Measurements from ENCODE around the gene C2orf76. TPM values are rescaled to one million over a fixed set of nuclear protein-coding genes. Genes with fewer than 3 reads are reported as not detected.

The C2orf76 gene
- total RNA-seq, 6 experiments from 2014 or later, result 6.6 to 10.5 (median 8.9) TPM

DNA sequence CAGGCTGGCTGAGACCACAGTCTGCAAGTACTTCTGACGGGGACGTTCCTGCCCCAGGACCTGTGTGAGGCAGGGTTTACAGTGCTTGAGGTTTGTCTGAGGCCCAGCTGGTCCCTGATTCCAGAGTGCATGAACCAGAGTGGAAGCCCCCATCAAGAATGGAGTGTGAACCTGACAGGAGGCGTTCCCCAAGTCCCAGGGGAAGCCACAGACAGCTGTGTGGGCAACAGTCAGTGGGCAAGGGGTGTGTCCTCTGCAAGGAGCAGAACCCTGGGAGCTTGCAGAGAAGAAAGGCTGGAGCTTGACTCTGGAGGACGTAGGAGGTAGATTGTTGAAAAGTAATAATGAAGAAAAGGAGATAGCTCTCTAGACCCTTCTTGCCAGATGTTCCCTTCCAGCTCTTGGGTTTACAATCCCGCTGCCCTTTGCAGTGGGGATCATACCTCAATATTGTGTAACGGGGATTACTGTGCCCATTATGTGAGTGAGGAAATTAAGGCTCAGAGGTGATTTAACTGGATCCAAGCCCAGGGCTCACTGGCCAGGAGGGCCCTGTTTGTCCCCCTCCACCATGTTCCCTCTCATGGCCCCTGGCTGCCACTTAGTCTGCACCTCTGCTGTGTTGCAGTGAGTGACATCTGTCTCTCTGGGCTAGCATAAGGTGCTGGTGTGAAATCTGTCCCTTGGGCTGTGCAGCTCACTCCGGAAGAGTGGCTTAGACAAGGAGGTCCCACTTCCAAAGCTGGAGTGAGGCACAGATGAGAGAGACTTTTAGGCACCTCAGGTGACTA is 6.3 kb upstream of the C2orf76 start:
- Mint-ChIP-seq H3K4me1 (ENCODE audit: low read depth) (peaks cover 4% of the 10 kb centered on the region), H3K4me3 (no peak overlapping the region), H3K36me3 (ENCODE audit: low read depth) (peaks cover 47% of the 10 kb centered on the region)

DNA sequence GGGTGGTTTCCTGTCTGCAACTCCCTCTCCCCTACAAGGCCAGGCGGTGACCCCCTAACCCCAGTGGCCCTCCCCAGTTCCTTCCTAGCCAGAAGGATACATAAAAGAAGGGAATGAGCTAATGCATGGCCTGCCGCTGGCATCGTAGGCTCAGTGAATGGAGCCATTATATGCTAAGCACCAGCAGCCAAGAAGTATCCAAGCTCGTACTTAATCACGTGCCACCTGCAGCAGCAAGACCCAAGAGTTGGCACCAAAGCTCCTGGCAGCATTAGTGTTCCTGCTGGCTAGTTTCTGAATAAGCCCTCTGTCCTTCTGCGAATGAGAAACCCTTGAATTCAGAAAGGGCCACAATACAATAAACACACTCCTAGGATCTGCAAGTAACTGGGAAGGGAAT is 4.5 kb upstream of the C2orf76 start:
- peaks cover 10% of the 10 kb centered on the region for H3K4me1 Mint-ChIP-seq (ENCODE audit: low read depth)
- H3K36me3 Mint-ChIP-seq (ENCODE audit: low read depth), result peaks cover 48% of the 10 kb centered on the region
- DNase-seq, result no peak
- TF ChIP-seq, protein P1, sequence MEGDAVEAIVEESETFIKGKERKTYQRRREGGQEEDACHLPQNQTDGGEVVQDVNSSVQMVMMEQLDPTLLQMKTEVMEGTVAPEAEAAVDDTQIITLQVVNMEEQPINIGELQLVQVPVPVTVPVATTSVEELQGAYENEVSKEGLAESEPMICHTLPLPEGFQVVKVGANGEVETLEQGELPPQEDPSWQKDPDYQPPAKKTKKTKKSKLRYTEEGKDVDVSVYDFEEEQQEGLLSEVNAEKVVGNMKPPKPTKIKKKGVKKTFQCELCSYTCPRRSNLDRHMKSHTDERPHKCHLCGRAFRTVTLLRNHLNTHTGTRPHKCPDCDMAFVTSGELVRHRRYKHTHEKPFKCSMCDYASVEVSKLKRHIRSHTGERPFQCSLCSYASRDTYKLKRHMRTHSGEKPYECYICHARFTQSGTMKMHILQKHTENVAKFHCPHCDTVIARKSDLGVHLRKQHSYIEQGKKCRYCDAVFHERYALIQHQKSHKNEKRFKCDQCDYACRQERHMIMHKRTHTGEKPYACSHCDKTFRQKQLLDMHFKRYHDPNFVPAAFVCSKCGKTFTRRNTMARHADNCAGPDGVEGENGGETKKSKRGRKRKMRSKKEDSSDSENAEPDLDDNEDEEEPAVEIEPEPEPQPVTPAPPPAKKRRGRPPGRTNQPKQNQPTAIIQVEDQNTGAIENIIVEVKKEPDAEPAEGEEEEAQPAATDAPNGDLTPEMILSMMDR (IDR thresholded peaks at IDR 0.05), result no peak
- H3K27me3 Mint-ChIP-seq (ENCODE audit: insufficient read depth), result peaks cover 2% of the 10 kb centered on the region
- H3K27ac Mint-ChIP-seq, result no peak overlapping the region
- no peak overlapping the region for H3K4me3 Mint-ChIP-seq
- H3K9me3 Mint-ChIP-seq, result no peaks in the 10 kb centered on the region; the same call in 1 of the 2 replicates

More for the DNA sequence above, 6.3 kb upstream of the C2orf76 start:
- H3K27me3 Mint-ChIP-seq (ENCODE audit: insufficient read depth), result peaks cover 2% of the 10 kb centered on the region; the same call in 1 of the 2 replicates
- DNase-seq, result no peak
- no peak overlapping the region for H3K27ac Mint-ChIP-seq
- TF ChIP-seq, protein P1 (IDR thresholded peaks at IDR 0.05), result no peak
- H3K9me3 Mint-ChIP-seq, result no peaks in the 10 kb centered on the region; the same call in 1 of the 2 replicates

DNA sequence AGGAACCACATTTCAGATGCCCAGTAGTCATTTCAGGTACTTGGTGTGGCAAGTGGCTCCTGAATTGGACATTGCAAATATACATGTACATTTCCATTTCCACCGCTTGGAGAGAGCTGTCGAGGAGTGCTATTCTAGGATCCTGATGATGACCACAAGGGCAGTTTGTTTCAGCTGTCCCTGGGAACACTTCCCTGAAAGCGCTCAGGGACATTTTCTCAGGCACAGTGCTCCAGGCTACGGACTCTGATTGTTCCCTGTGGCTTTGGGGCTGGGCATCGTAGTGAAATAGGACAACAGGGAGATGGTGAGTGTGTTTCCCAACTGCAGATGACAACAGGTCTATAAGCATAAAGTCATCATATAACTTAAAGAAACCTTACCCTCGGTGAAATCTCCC is 3.2 kb upstream of the C2orf76 start:
- H3K4me3 Mint-ChIP-seq, result no peak overlapping the region
- H3K27me3 Mint-ChIP-seq (ENCODE audit: insufficient read depth), result peaks cover 2% of the 10 kb centered on the region
- peaks cover 53% of the 10 kb centered on the region for H3K36me3 Mint-ChIP-seq (ENCODE audit: low read depth)
- H3K27ac Mint-ChIP-seq, result no peak overlapping the region
- TF ChIP-seq, protein P1 (IDR thresholded peaks at IDR 0.05), result no peak
- H3K9me3 Mint-ChIP-seq, result no peaks in the 10 kb centered on the region; the same call in 1 of the 2 replicates
- peaks cover 23% of the 10 kb centered on the region for H3K4me1 Mint-ChIP-seq (ENCODE audit: low read depth)
- DNase-seq, result no peak

DNA sequence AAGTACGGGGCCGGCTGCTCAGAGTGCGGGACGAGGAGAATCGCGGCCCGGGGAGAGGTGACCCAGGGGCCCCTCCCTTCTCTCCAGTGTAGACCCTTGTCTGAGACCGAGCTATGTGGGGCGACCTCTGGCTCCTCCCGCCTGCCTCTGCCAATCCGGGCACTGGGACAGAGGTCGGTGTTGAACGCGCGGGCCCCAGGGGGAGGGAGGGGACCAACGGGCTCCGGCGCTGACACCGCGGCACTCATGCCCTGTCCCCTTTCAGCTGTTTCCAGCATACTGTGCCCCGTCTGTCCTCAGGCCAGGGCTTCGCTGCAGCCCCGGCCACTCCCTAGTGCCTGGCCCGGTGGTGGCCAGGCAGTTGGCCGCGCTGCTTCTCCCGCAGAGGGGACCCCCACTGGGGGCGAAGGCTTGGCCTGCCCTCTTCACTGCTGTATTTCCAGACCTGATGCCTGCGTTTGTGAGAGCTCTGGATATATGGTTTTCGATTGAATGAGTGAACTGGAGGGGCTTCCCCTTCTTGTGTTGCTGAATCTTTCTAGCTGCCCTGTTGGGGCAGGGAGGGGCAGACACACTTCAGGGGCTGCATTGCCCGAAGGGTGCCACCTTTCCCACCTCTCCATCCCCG is 952 bp upstream of the C2orf76 start:
- no peaks in the 10 kb centered on the region; the same call in 1 of the 2 replicates for H3K27me3 Mint-ChIP-seq (ENCODE audit: insufficient read depth)
- H3K9me3 Mint-ChIP-seq, result no peaks in the 10 kb centered on the region
- peaks cover 31% of the 10 kb centered on the region for H3K36me3 Mint-ChIP-seq (ENCODE audit: low read depth)
- peaks cover 28% of the 10 kb centered on the region for H3K4me1 Mint-ChIP-seq (ENCODE audit: low read depth)
- TF ChIP-seq, protein P1 (IDR thresholded peaks at IDR 0.05), result no peak
- peak; percentile 2 for DNase-seq
- H3K27ac Mint-ChIP-seq, result peak overlapping the region; percentile 80
- H3K4me3 Mint-ChIP-seq, result peak overlapping the region; percentile 97

DNA sequence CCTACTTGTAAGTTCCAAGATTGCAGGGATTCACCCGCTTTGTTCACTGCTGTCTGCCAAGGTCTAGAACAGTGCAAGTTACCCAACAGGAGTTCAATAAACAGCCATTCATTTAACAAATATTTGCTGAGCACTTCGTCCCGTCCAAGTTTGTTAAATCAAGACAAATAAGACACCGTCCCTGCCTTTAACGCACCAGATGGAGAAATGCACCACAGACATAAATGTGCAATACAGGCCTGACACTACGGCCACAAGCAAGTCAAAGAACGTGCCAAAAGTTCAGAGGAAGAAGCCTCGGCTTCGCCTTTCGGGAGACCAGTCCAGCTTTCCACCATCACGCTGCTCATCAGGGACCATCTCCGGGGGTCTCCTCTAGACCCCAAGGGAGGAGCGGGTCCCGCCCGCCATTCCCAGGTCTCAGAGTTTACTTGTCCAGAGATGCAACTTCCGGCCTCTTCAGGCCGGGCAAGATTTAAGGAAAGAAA is 429 bp downstream of the C2orf76 start:
- no peaks in the 10 kb centered on the region for H3K9me3 Mint-ChIP-seq
- H3K36me3 Mint-ChIP-seq (ENCODE audit: low read depth), result peaks cover 26% of the 10 kb centered on the region
- peak; percentile 12 for DNase-seq
- H3K27me3 Mint-ChIP-seq (ENCODE audit: insufficient read depth), result no peaks in the 10 kb centered on the region; the same call in 1 of the 2 replicates
- H3K4me1 Mint-ChIP-seq (ENCODE audit: low read depth), result peaks cover 28% of the 10 kb centered on the region
- TF ChIP-seq, protein P1 (IDR thresholded peaks at IDR 0.05), result no peak
- peak overlapping the region; percentile 97 for H3K4me3 Mint-ChIP-seq
- H3K27ac Mint-ChIP-seq, result peak overlapping the region; percentile 80
